GM12891 (cell line): ENCODE results near the gene IDH3G.

Source experiments
- PAX5 ChIP-seq: IDR thresholded peaks from 2 replicates; pipeline ENCODE4 v1.6.1; 2011; ENCODE audit warnings: low read length, moderate library complexity, mild to moderate bottlenecking; ENCODE audit not compliant: insufficient read depth, severe bottlenecking
- TAF1 ChIP-seq: IDR thresholded peaks from 2 replicates; pipeline ENCODE4 v1.6.1; 2011; ENCODE audit warnings: low read depth, low read length, control low read depth

- TF ChIP-seq PAX5 (no peak), TAF1 (no peak)
These were observed 42.7 kb upstream of the IDH3G start for GRCh38 chrX:153836921-153837320.
